CD4-positive, alpha-beta T cell treated with Interleukin-17A for 1 hour (primary cell): ENCODE results near the gene IL10RB.
"Not testable (repeated sequence)": the region's sequence is repeated elsewhere in the genome, so short reads cannot be mapped to it uniquely, and the experiment has no call there.

ENCODE experiments used
- DNase-seq: peaks from one replicate; pipeline ENCODE4 v3.0.0-alpha.2; 2020

IL10RB gene

GRCh38 chr21:33266050-33266788, at the start of gene IL10RB:
Gene IL10RB (plus strand): TSS chr21:33266367. CDS start chr21:33266466, 99 bp downstream.
- DNase-seq: peak; percentile 71

GRCh38 chr21:33217138-33217520, 49.0 kb upstream of the IL10RB start:
- DNase-seq: no peak

- DNase-seq: no peak
These were observed 46.9 kb upstream of the IL10RB start for GRCh38 chr21:33219300-33219699.

- DNase-seq: peak; percentile 34
These were observed 46.2 kb upstream of the IL10RB start for GRCh38 chr21:33219954-33220353.

GRCh38 chr21:33225376-33225775, 40.8 kb upstream of the IL10RB start:
- DNase-seq: not testable (repeated sequence)

- no peak for DNase-seq
These were observed 37.7 kb upstream of the IL10RB start for GRCh38 chr21:33228455-33228854.

GRCh38 chr21:33229099-33229783, 36.9 kb upstream of the IL10RB start:
- DNase-seq: no peak

GRCh38 chr21:33229784-33230544, 36.2 kb upstream of the IL10RB start, which contains the start of gene IFNAR2:
Gene IFNAR2 (plus strand): TSS chr21:33229938. CDS start chr21:33241923, 11,985 bp downstream.
- DNase-seq: peak; percentile 74

GRCh38 chr21:33230545-33231324, 35.4 kb upstream of the IL10RB start:
- DNase-seq: peak; percentile 39

- DNase-seq: peak; percentile 35
These were observed 34.6 kb upstream of the IL10RB start for GRCh38 chr21:33231526-33231925.

GRCh38 chr21:33232291-33233034, 33.7 kb upstream of the IL10RB start:
- DNase-seq: peak; percentile 31

GRCh38 chr21:33234635-33235520, 31.3 kb upstream of the IL10RB start:
- no peak for DNase-seq

- DNase-seq: no peak
These were observed 30.0 kb upstream of the IL10RB start for GRCh38 chr21:33236013-33236686.

GRCh38 chr21:33236766-33237165, 29.4 kb upstream of the IL10RB start:
- DNase-seq: no peak

- no peak for DNase-seq
These were observed 28.7 kb upstream of the IL10RB start for GRCh38 chr21:33237486-33237885.

GRCh38 chr21:33238146-33238545, 28.0 kb upstream of the IL10RB start:
- no peak for DNase-seq

- peak; percentile 59 for DNase-seq
These were observed 27.5 kb upstream of the IL10RB start for GRCh38 chr21:33238565-33239255.

GRCh38 chr21:33239559-33240127, 26.5 kb upstream of the IL10RB start:
- not testable (repeated sequence) for DNase-seq

- DNase-seq: no peak
These were observed 25.8 kb upstream of the IL10RB start for GRCh38 chr21:33240404-33240803.
